Neural progenitor cell (in vitro differentiated cells): Measurements from ENCODE around the gene GPAM. TPM values are rescaled to one million over a fixed set of nuclear protein-coding genes. Genes with fewer than 3 reads are reported as not detected.

Source experiments
- DNase-seq: peaks from one replicate; pipeline ENCODE4 v3.0.0-alpha.2; 2016; ENCODE audit warnings: low spot score
- H2AFZ ChIP-seq: fragments of 200-600 bp; sonication (generic); replicated peaks from 2 replicates; pipeline ENCODE4 v1.6.1; 2016; ENCODE audit warnings: antibody characterized with exemption
- H3F3A ChIP-seq: fragments of 200-600 bp; sonication (generic); 2 replicates; pipeline ENCODE4 v1.6.1; 2016; ENCODE audit warnings: antibody characterized with exemption, low read depth
- H3K27ac ChIP-seq: fragments of 200-600 bp; sonication (generic); 2 replicates; pipeline ENCODE4 v1.5.1; 2016; ENCODE audit warnings: mild to moderate bottlenecking
- H3K27me3 ChIP-seq: fragments of 200-600 bp; sonication (generic); 2 replicates; pipeline ENCODE4 v1.6.1; 2016; ENCODE audit warnings: mild to moderate bottlenecking, moderate library complexity
- H3K36me3 ChIP-seq: fragments of 200-600 bp; sonication (generic); 2 replicates; pipeline ENCODE4 v1.5.1; 2016
- H3K4me1 ChIP-seq: fragments of 200-600 bp; sonication (generic); 2 replicates; pipeline ENCODE4 v1.6.1; 2016; ENCODE audit warnings: mixed run types
- H3K4me2 ChIP-seq: fragments of 200-600 bp; sonication (generic); 2 replicates; pipeline ENCODE4 v1.6.1; 2016
- H3K4me3 ChIP-seq: fragments of 200-600 bp; sonication (generic); 2 replicates; pipeline ENCODE4 v1.5.1; 2016
- H3K79me2 ChIP-seq: fragments of 200-600 bp; sonication (generic); 2 replicates; pipeline ENCODE4 v1.6.1; 2016; ENCODE audit warnings: low read depth
- H3K9ac ChIP-seq: fragments of 200-600 bp; sonication (generic); 2 replicates; pipeline ENCODE4 v1.6.1; 2016
- H3K9me3 ChIP-seq: fragments of 200-600 bp; sonication (generic); 2 replicates; pipeline ENCODE4 v1.5.1; 2016; ENCODE audit warnings: low read depth
- H4K20me1 ChIP-seq: fragments of 200-600 bp; sonication (generic); 2 replicates; pipeline ENCODE4 v1.6.1; 2016; ENCODE audit warnings: low read depth
- H3K27ac Mint-ChIP-seq: 3 replicates; pipeline ENCODE4 v1.8.0; 2021; ENCODE audit warnings: mixed read lengths
- H3K27me3 Mint-ChIP-seq: 2 replicates; pipeline ENCODE4 v1.8.0; 2022; ENCODE audit warnings: low read depth, mild to moderate bottlenecking, inconsistent platforms, moderate library complexity, mixed read lengths; ENCODE audit not compliant: insufficient read depth
- H3K36me3 Mint-ChIP-seq: 3 replicates; pipeline ENCODE4 v1.8.0; 2021; ENCODE audit warnings: mixed read lengths
- H3K4me1 Mint-ChIP-seq: 3 replicates; pipeline ENCODE4 v1.8.0; 2021; ENCODE audit warnings: mixed read lengths
- H3K4me3 Mint-ChIP-seq: 3 replicates; pipeline ENCODE4 v1.8.0; 2021; ENCODE audit warnings: mild to moderate bottlenecking, moderate library complexity, mixed read lengths
- H3K9me3 Mint-ChIP-seq: 3 replicates; pipeline ENCODE4 v1.8.0; 2020; ENCODE audit warnings: mixed read lengths
- EZH2 ChIP-seq: fragments of 200-600 bp; sonication (generic); IDR thresholded peaks from 2 replicates; pipeline ENCODE4 v1.6.1; 2017; ENCODE audit warnings: antibody characterized with exemption, mild to moderate bottlenecking, moderate library complexity
- EZH2phosphoT487 ChIP-seq: fragments of 200-600 bp; sonication (generic); IDR thresholded peaks from 2 replicates; pipeline ENCODE4 v1.6.1; 2017; ENCODE audit warnings: antibody characterized with exemption
- total RNA-seq: library from RNA; depleted of rRNA; stranded (reverse); fragments of >200 nt; gene quantifications from 2 replicates; pipeline ENCODE4 v1.2.3, GENCODE V29; 2015; ENCODE audit warnings: low replicate concordance
- TF ChIP-seq, protein P1 (sequence below): fragments of 200-600 bp; sonication (generic); IDR thresholded peaks from 2 replicates; pipeline ENCODE4 v1.5.1; 2017; ENCODE audit warnings: antibody characterized with exemption, mild to moderate bottlenecking

The GPAM gene
- total RNA-seq, 1 donor from 2014 or later: 18.9 TPM

DNA sequence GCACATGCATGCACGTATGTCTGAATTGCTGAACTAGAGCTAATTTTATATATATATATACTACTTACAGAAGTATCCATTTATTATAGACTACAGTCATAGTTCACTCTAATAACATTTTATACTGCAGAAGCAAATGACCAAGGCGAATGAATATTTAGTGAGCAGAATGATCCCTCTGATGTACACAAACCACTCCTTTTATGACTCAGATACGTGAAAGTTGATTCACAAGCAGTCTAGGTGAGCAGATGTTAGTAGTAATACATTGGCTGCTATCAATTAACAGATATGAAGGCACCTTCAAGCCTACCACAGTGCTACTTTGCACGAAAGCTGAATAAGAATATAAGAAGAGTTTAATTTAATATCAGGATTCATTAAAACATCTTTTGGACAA is 10.4 kb downstream of the GPAM start:
- no peak for DNase-seq
- peaks cover 8% of the 10 kb centered on the region for H3K36me3 Mint-ChIP-seq
- H3K27ac Mint-ChIP-seq: no peak overlapping the region
- no peak overlapping the region for H3K9ac ChIP-seq
- H3K4me1 ChIP-seq: no peaks in the 10 kb centered on the region
- H3F3A ChIP-seq: no peaks in the 10 kb centered on the region
- no peak overlapping the region for H3K27ac ChIP-seq
- H3K9me3 Mint-ChIP-seq: no peaks in the 10 kb centered on the region
- H3K9me3 ChIP-seq: no peaks in the 10 kb centered on the region
- H3K27me3 Mint-ChIP-seq: no peaks in the 10 kb centered on the region
- no peak overlapping the region for H3K4me3 ChIP-seq
- H4K20me1 ChIP-seq: no peaks in the 10 kb centered on the region
- H3K4me1 Mint-ChIP-seq: no peaks in the 10 kb centered on the region
- no peak overlapping the region for H3K4me3 Mint-ChIP-seq
- no peaks in the 10 kb centered on the region for H3K79me2 ChIP-seq
- no peak overlapping the region for H3K4me2 ChIP-seq
- H3K36me3 ChIP-seq: peaks cover 8% of the 10 kb centered on the region
- no peaks in the 10 kb centered on the region for H3K27me3 ChIP-seq
- TF ChIP-seq EZH2phosphoT487 (no peak), EZH2 (no peak)
- TF ChIP-seq, protein P1, sequence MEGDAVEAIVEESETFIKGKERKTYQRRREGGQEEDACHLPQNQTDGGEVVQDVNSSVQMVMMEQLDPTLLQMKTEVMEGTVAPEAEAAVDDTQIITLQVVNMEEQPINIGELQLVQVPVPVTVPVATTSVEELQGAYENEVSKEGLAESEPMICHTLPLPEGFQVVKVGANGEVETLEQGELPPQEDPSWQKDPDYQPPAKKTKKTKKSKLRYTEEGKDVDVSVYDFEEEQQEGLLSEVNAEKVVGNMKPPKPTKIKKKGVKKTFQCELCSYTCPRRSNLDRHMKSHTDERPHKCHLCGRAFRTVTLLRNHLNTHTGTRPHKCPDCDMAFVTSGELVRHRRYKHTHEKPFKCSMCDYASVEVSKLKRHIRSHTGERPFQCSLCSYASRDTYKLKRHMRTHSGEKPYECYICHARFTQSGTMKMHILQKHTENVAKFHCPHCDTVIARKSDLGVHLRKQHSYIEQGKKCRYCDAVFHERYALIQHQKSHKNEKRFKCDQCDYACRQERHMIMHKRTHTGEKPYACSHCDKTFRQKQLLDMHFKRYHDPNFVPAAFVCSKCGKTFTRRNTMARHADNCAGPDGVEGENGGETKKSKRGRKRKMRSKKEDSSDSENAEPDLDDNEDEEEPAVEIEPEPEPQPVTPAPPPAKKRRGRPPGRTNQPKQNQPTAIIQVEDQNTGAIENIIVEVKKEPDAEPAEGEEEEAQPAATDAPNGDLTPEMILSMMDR: no peak
- no peak overlapping the region for H2AFZ ChIP-seq

DNA sequence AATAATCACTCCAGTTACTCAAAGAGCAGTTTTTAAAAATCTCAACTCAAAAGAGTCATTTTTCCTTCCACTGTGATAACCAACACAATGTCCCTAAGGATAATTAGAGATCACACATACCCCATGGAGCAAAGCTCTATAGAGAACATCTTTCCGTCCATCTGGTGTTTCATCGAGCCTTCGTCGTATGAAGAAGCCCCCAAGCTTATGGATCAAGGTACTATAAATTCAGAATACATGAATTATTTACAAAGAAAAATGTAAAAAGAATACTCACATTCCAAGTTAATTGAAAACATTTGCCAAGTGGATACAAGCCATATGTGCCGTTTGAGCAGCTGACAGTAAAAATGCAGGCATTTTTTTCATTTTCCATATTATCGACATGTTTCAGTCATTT is 14.8 kb downstream of the GPAM start:
- DNase-seq: no peak
- Histone ChIP-seq H3K9me3 (no peaks in the 10 kb centered on the region), H3K79me2 (no peaks in the 10 kb centered on the region), H2AFZ (no peak overlapping the region), H3K27ac (no peak overlapping the region), H3K4me2 (no peak overlapping the region), H3K4me1 (no peaks in the 10 kb centered on the region), H3F3A (no peaks in the 10 kb centered on the region), H4K20me1 (no peaks in the 10 kb centered on the region), H3K4me3 (no peak overlapping the region), H3K36me3 (peaks cover 15% of the 10 kb centered on the region), H3K27me3 (no peaks in the 10 kb centered on the region), H3K9ac (no peak overlapping the region)
- H3K36me3 Mint-ChIP-seq: peaks cover 15% of the 10 kb centered on the region
- H3K4me1 Mint-ChIP-seq: no peaks in the 10 kb centered on the region
- TF ChIP-seq EZH2phosphoT487: no peak
- TF ChIP-seq, protein P1: no peak
- no peak for TF ChIP-seq EZH2
- H3K27me3 Mint-ChIP-seq: no peaks in the 10 kb centered on the region
- no peaks in the 10 kb centered on the region for H3K9me3 Mint-ChIP-seq
- H3K4me3 Mint-ChIP-seq: no peak overlapping the region
- no peak overlapping the region for H3K27ac Mint-ChIP-seq

DNA sequence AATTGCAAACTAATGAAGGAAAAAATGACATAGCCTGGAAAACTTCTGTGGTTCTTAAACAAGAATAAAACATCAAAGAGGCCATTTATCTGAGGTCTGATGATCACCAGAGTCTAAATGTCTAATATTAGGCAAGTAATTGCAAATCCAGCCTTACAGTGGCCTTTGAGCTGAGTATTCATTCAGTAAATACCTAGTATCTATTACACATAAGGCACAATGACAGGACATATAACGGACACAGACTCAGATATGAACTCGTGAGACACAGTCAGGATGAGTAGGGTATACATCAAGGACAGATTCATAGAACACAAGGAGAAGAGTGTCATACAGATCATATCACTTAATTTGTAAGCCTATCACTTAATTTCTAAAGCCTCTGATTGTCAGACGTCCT is 16.8 kb downstream of the GPAM start:
- Histone ChIP-seq H3K79me2 (no peaks in the 10 kb centered on the region), H3K4me1 (no peaks in the 10 kb centered on the region), H3F3A (no peaks in the 10 kb centered on the region), H3K9me3 (no peaks in the 10 kb centered on the region), H3K27ac (no peak overlapping the region), H3K9ac (no peak overlapping the region), H4K20me1 (no peaks in the 10 kb centered on the region), H3K4me3 (no peak overlapping the region), H3K27me3 (no peaks in the 10 kb centered on the region), H2AFZ (no peak overlapping the region), H3K36me3 (peaks cover 15% of the 10 kb centered on the region), H3K4me2 (no peak overlapping the region)
- Mint-ChIP-seq H3K4me3 (no peak overlapping the region), H3K27me3 (no peaks in the 10 kb centered on the region), H3K9me3 (no peaks in the 10 kb centered on the region), H3K36me3 (peaks cover 15% of the 10 kb centered on the region), H3K4me1 (no peaks in the 10 kb centered on the region), H3K27ac (no peak overlapping the region)
- TF ChIP-seq EZH2 (no peak), EZH2phosphoT487 (no peak)
- TF ChIP-seq, protein P1: no peak
- no peak for DNase-seq
